NCI-H748 treated with DMSO at 0.1 percent for 48 hours (cell line): ENCODE results near the gene GNB2.
"Not testable (repeated sequence)": the region's sequence is repeated elsewhere in the genome, so short reads cannot be mapped to it uniquely, and the experiment has no call there.

Experiments used
- DNase-seq: peaks from one replicate; lab custom pipeline; 2025; lab: John Stamatoyannopoulos, UW

GNB2 gene

DNA sequence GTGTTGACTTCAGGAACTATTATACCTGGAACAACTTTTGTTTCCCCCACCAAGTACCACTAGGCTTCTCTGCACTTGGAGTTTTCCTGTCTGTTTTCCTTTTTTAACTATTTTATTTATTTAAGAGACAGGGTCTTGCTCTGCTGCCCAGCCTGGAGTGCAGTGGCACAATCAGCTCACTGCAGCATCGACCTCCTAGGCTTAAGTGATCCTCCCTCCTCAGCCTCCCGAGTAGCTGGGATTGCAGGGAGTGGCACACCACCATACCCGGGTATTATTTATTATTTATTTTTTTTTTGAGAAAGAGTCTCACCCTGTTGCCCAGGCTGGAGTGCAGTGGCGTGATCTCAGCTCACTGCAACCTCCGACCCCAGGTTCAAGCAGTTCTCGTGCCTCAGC, 22.6 kb downstream of the GNB2 start:
- DNase-seq = no peak

DNA sequence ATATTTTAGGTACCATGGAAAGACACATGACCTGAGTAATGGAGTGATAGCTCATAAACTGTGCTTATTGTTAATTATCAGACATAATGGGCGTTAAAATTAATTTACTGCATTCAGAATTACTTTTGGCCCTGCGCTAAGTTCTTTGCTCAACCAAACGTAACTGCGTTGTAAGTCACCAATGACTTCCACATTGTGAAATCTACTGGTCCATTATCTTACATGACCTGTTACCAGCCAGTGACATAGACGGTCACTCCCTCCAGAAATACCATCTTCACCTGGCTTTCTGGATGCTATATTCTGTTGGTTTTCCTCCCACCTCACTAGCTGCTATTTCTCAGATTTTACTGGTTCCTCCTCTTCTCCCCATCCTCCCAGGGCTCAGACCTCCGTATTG, 25.5 kb downstream of the GNB2 start:
- no peak for DNase-seq

DNA sequence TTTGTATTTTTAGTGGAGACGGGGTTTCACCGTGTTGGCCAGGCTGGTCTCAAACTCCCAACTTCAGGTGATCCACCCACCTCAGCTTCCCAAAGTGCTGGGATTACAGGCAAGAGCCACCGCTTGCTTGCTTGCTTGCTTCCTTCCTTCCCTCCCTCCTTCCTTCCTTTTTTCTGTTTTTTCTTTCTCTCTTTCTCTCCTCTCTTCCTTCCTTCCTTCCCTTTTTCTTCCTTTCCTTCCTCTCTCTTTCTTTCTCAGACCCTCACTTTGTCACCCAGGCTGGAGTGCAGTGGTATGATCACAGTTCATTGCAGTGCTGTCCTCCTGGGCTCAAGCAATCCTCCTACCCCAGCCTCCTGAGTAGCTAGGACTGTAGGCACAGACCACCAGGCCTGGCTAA, 27.5 kb downstream of the GNB2 start:
- DNase-seq = not testable (repeated sequence)

DNA sequence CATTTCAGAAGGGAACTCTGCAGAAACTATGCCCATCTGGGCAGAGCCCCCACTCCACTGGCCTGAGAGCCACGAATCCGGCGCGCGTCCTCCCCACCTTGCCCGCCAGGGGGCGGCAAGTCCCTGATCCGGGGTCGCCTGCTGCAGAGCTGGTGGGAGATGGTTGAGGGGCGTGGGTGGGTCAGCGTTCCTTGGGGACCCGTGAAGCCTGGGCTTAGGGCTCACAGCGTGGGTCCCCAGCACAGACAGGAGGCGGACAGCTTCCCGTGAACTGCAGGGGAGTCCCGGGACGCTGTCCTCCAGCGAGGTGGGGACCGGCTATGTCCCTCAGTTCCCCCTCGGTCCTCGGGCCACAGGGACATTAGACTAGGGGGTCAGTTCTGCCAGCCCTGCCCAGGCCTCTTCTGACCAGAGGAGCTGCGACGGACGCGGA, 31.8 kb downstream of the GNB2 start:
- DNase-seq = peak; percentile 46

DNA sequence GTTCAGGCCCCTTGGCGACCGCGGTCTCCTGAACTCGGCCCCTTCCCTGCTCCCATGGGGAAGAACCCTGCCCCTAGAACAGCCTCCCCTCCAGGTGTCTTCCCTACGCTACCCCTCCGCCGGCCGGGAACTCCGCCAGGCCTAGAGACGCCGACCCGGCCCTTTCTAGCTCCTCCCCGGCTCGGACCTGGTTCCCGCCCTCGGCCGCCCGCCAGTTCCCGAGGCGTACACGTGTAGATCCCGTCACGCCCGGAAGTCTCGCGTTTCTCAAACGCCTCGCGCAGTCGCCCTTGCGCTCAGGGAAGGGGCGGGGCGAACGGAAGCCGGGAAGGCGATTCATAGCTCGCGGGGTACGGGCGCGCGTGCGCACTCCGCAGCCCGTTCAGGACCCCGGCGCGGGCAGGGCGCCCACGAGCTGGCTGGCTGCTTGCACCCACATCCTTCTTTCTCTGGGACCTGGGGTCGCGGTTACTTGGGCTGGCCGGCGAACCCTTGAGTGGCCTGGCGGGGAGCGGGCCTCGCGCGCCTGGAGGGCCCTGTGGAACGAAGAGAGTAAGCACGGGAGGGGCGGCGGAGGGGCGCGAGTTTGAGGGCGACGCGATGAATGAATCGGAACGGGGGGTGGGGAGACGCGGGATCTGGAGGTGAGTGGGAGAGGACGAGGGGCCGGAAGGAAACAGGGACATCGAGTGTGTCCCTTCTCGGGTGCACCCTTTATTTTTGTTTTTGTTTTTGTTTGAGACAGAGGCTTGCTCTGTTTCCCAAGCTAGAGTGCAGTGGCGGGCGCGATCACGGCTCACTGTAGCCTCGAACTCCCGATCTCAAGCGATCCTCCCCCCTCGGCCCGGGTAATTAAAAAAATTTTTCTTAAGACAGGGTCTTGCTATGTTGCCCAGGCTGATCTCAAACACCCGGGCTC, 32.5 kb downstream of the GNB2 start, which contains the start of gene POP7:
Gene POP7 (plus strand): TSS at position 369 of the 919 bp plus-strand sequence. CDS start 710 bp downstream, outside the sequence.
- DNase-seq = peak; percentile 93

DNA sequence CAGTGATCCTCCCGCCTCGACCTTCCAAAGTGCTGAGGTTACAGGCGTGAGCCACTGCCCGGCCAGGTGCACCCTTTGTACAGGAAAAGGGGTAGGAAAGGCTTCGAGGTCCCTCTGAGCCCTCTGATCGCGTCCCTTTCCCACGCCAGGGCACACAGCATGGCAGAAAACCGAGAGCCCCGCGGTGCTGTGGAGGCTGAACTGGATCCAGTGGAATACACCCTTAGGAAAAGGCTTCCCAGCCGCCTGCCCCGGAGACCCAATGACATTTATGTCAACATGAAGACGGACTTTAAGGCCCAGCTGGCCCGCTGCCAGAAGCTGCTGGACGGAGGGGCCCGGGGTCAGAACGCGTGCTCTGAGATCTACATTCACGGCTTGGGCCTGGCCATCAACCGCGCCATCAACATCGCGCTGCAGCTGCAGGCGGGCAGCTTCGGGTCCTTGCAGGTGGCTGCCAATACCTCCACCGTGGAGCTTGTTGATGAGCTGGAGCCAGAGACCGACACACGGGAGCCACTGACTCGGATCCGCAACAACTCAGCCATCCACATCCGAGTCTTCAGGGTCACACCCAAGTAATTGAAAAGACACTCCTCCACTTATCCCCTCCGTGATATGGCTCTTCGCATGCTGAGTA, 33.3 kb downstream of the GNB2 start:
- DNase-seq = no peak

DNA sequence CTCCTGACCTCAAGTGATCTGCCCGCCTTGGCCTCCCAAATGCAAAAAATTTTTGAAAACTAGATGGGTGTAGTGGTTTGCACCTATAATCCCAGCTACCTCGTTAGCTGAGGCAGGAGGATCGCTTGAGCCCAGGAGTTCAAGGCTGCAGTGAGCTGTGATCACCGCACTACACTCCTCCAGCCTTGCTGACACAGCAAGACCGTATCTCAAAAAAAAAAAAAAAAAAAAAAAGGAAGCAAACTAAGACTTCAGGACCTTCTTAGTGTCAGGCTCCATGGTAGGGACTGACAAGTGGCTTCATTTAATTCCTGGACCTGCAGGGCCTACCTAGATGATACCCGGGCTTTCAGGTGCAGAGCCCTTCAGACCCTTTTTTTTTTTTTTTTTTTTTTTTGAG, 34.9 kb downstream of the GNB2 start:
- no peak for DNase-seq

DNA sequence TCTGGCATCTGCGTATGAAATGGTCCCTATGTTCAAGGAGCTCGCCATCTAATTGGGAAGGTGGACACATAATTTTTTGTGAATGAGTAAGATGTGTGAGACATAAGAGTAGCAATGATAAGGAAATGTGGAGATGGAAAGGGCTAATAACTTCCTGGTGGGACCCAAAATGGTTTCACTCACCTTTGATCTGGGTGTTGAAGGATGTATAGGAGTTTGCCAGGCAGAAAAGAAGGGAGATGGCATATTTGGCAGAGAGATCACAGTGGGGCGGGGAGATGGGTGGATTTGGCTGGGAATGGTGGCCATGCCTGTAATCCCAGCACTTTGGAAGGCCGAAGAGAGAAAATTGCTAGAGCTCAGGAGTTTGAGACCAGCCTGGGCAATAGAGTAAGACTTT, 36.9 kb downstream of the GNB2 start:
- DNase-seq = no peak

DNA sequence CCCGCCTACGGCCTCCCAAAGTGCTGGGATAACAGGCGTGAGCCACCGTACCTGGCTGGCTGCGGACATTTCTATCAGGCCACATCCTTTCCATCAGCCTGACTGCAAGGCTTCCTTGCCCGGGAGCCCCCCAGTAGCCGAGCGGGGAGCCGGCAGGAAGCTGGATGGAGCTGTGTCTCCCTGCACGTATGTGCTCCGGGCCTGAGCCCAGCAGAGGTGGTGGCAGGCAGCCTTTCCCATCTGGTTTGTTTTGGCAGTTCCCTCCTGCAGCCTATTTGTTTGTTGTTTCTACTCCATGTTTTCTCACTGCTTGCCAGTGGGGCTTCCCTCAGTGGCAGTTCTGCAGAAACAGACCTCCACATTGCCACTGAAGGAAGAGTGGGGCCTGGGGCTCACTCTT, 37.8 kb downstream of the GNB2 start:
- DNase-seq = no peak

DNA sequence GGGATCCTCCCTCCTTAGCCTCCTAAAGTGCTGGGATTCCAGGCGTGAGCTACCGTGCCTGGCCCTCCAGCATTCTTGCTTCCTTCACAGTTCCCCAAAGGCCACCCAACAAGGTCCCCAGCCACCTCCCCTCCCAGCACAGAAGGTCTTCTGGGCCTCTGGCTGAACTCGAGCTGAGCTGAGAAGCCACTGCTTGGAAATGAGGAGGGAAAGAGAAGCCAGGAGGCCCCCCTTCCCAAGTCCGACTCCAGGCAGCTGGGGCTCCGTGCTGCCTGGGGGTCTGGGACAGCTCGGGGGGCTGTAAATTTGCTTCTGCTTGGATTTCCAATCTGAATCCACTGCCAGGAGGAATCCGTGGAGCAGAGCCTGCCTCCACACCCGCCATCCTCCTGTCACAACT, 41.2 kb downstream of the GNB2 start:
- no peak for DNase-seq

DNA sequence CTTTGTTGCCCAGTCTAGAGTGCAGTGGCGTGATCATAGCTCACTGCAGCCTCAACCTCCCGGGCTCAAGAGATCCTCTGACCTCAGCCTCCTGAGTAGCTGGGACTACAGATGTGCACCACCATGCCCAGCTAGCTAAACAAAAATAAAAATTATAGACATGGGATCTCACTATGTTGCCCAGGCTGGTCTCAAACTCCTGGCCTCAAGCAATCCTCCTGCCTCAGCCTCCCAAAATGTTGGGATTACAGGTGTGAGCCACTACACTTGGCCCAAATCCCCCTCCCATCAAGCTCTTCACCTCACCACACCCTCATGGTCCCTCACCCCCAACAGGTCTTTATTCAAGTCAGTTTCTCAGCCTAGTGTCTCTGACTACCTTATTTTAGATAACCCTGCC, 43.5 kb downstream of the GNB2 start:
- DNase-seq = not testable (repeated sequence)

DNA sequence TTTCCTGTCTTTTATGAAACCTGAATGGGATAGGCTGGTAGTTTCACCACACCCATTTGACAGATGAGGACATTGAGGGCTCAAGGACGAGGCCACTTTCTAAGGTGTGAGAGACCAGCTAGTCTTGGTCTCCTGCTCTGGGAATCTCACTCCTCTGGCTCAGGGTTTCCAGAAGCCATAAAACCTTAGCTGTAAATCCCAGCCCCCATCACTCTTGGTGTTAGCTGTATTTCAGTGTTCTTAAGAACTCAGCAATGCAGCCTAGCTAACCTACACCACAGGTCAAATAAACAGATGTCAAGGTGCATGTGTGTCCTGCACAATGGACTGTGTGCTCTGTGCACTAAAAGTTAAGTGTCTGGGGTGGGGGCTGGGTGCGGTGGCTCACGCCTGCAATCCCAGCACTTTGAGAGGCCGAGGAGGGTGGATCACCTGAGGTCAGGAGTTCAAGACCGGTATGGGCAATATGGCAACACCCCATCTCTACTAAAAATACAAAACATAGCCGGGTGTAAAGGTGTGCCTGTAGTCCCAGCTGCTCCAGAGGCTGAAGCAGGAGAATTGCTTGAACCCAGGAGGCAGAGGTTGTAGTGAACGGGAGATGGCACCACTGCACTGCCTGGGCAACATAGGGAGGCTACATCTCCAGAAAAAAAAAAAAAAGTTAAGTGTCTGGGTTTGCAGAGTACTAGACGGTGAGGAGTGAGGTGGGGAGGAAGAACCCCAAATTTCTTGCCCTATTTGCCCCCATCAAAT, 46.2 kb downstream of the GNB2 start:
- DNase-seq = no peak

DNA sequence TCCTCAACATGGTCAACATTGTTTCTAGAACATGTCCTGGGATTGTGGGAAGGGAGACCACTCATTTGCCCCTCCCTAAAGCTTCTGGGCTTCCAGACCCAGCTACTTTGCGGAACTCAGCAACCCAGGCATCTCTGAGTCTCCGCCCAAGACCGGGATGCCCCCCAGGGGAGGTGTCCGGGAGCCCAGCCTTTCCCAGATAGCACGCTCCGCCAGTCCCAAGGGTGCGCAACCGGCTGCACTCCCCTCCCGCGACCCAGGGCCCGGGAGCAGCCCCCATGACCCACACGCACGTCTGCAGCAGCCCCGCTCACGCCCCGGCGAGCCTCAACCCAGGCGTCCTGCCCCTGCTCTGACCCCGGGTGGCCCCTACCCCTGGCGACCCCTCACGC, 46.7 kb downstream of the GNB2 start, which contains the start of gene EPO:
Gene EPO (plus strand): TSS at position 190 of the 392 bp plus-strand sequence. CDS start 513 bp downstream, outside the sequence.
- no peak for DNase-seq

DNA sequence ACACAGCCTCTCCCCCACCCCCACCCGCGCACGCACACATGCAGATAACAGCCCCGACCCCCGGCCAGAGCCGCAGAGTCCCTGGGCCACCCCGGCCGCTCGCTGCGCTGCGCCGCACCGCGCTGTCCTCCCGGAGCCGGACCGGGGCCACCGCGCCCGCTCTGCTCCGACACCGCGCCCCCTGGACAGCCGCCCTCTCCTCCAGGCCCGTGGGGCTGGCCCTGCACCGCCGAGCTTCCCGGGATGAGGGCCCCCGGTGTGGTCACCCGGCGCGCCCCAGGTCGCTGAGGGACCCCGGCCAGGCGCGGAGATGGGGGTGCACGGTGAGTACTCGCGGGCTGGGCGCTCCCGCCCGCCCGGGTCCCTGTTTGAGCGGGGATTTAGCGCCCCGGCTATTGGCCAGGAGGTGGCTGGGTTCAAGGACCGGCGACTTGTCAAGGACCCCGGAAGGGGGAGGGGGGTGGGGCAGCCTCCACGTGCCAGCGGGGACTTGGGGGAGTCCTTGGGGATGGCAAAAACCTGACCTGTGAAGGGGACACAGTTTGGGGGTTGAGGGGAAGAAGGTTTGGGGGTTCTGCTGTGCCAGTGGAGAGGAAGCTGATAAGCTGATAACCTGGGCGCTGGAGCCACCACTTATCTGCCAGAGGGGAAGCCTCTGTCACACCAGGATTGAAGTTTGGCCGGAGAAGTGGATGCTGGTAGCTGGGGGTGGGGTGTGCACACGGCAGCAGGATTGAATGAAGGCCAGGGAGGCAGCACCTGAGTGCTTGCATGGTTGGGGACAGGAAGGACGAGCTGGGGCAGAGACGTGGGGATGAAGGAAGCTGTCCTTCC, 47.3 kb downstream of the GNB2 start:
- no peak for DNase-seq

DNA sequence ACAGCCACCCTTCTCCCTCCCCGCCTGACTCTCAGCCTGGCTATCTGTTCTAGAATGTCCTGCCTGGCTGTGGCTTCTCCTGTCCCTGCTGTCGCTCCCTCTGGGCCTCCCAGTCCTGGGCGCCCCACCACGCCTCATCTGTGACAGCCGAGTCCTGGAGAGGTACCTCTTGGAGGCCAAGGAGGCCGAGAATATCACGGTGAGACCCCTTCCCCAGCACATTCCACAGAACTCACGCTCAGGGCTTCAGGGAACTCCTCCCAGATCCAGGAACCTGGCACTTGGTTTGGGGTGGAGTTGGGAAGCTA, 47.9 kb downstream of the GNB2 start:
- no peak for DNase-seq

DNA sequence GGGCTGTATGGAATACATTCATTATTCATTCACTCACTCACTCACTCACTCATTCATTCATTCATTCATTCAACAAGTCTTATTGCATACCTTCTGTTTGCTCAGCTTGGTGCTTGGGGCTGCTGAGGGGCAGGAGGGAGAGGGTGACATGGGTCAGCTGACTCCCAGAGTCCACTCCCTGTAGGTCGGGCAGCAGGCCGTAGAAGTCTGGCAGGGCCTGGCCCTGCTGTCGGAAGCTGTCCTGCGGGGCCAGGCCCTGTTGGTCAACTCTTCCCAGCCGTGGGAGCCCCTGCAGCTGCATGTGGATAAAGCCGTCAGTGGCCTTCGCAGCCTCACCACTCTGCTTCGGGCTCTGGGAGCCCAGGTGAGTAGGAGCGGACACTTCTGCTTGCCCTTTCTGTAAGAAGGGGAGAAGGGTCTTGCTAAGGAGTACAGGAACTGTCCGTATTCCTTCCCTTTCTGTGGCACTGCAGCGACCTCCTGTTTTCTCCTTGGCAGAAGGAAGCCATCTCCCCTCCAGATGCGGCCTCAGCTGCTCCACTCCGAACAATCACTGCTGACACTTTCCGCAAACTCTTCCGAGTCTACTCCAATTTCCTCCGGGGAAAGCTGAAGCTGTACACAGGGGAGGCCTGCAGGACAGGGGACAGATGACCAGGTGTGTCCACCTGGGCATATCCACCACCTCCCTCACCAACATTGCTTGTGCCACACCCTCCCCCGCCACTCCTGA, 49.1 kb downstream of the GNB2 start:
- no peak for DNase-seq

DNA sequence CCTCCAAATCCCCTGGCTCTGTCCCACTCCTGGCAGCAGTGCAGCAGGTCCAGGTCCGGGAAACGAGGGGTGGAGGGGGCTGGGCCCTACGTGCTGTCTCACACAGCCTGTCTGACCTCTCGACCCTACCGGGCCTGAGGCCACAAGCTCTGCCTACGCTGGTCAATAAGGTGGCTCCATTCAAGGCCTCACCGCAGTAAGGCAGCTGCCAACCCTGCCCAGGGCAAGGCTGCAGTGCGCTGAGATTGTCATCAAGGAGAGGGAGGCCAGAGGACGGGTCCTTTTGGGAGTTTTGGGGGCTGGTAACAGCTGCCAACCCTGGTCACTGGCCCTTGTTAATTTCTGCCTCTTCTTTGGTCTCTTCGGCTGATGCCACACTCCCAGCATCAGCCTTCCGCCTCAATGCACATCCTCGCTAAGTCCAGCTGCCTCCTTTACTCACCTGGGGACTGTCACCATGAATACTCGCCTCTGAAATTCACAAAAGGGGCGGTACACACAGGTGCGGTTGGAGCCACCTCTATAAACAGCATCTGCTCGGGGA, 50.3 kb downstream of the GNB2 start:
- no peak for DNase-seq

DNA sequence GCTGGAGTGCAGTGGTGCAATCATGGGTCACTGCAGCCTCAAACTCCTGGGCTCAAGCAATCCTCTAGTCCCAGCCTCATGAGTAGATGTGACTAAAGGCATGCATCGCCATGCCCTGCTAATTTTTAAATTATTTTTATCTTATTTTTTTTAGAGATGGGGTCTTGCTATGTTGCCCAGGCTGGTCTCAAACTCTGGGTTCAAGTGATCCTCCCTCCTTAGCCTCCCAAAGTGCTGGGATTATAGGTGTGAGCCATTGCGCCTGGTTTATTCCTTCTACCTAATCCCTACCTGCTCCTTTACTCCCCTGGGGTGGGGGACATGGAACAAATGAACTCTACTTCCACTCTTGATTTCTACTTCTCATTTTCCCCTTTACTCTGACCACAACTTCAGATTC, 50.8 kb downstream of the GNB2 start:
- DNase-seq = not testable (repeated sequence)

DNA sequence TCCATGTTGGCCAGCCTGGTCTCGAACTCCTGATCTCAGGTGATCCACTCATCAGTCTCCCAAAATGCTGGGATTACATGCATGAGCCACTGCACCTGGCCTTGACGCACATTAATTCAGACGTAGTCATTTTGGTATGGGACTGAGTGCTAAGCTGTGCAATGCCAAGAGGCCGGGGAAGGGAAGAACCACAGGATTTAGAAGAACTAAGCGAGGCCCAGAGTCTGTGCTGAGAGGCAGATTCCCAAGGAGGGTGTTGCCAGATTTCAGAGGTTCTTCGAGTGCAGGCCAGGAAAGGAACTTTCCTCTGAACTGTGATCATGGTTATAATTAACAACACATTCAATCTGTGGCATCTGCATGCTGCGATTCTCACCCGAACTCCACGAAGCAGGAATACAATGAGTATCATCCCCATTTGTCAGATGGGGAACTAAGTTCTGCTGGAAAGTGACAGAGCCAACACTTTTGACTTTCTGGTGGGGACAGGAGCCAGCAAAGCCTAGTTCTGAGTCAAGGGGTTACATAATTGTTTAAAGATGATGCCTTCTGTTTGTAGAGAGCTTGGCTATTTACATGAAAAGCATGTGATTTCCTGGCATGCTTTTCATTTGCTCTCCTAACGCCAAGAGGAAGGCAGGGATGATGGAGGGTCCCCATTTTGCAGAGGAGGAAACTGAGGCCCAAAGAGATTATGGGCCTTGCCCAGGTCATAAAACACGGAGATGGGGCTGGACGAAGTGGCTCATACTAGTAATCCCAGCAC, 53.6 kb downstream of the GNB2 start:
- no peak for DNase-seq

DNA sequence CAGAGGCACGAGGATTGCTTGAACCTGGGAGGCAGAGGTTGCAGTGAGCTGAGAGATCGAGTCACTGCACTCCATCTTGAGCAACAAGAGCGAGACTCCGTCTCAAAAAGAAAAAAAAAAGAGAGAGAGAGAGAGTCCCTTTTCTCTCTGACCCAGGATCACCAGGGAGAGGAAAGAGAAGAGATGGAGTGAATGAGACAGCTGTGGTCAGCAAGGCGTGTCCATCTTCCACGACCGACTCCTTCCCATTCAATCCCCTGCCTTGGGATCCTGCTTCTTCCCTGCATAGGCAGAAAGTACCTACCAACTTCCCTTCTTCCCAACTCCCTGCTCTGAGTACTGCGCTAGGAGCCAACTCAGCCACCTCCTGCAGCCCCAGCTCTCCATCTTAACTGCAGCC, 54.7 kb downstream of the GNB2 start:
- DNase-seq = no peak
